Keratinocyte (primary cell): ENCODE data around the gene CCDC149.

Source experiments
- EZH2 ChIP-seq: IDR thresholded peaks from one replicate; pipeline ENCODE4 v1.6.1; 2012; ENCODE audit warnings: inconsistent platforms, mild to moderate bottlenecking, low read length, moderate library complexity
- TF ChIP-seq, protein P1 (sequence below), 3 experiments: IDR thresholded peaks in 1 of 3; conservative IDR thresholded peaks in 1 of 3; optimal IDR thresholded peaks in 1 of 3; 2 replicates in 2 of 3; 3 replicates in 1 of 3; pipeline versions ENCODE3 to v1.5.1; 2011; ENCODE audit warnings: low read length in 3 of 3, mild to moderate bottlenecking in 3 of 3, moderate library complexity in 2 of 3, control low read depth in 1 of 3, inconsistent platforms in 1 of 3; ENCODE audit not compliant: insufficient read depth in 2 of 3; ENCODE audit errors: extremely low read depth in 1 of 3

DNA sequence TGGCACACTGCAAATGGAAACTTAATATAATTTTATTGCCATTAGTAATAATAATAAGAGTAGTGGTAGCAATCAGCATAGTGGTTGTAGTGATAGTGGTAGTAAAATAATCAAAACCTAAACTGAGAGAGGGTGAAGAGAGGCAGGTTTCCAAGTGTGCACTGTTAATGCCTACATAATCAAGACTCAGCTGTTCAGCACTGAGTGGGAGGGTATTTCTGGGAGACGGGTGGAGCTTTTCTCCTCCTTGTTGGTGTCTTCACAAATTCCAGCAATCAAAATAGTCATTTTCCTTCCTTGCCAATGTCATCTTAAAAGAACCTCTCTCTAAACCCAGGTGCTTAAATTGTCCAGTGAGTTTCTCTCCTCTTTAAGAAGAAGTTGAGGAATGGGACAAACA is 18.6 kb downstream of the CCDC149 start:
- TF ChIP-seq, protein P1, sequence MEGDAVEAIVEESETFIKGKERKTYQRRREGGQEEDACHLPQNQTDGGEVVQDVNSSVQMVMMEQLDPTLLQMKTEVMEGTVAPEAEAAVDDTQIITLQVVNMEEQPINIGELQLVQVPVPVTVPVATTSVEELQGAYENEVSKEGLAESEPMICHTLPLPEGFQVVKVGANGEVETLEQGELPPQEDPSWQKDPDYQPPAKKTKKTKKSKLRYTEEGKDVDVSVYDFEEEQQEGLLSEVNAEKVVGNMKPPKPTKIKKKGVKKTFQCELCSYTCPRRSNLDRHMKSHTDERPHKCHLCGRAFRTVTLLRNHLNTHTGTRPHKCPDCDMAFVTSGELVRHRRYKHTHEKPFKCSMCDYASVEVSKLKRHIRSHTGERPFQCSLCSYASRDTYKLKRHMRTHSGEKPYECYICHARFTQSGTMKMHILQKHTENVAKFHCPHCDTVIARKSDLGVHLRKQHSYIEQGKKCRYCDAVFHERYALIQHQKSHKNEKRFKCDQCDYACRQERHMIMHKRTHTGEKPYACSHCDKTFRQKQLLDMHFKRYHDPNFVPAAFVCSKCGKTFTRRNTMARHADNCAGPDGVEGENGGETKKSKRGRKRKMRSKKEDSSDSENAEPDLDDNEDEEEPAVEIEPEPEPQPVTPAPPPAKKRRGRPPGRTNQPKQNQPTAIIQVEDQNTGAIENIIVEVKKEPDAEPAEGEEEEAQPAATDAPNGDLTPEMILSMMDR (optimal IDR thresholded peaks at IDR 0.05 in 1 of 3, IDR thresholded peaks at IDR 0.05 in 1 of 3, conservative IDR thresholded peaks at IDR 0.05 in 1 of 3; ENCODE audit: extremely low read depth in 1 of 3, insufficient read depth in 2 of 3, low read length in 3 of 3), result no peak
- no peak for TF ChIP-seq EZH2
